GM23338 (cell line): ENCODE measurements around the gene TENT5A. TPM values are rescaled to one million over a fixed set of nuclear protein-coding genes. Genes with fewer than 3 reads are reported as not detected.

ENCODE experiments used
- ATAC-seq: fragments of 200-7000 bp; cut with Tn5 transposase; 3 replicates; pipeline ENCODE4 v1.9.1; 2020
- DNase-seq: peaks from one replicate; pipeline ENCODE4 v3.0.0-alpha.2; 2015; ENCODE audit warnings: low spot score
- H2AFZ ChIP-seq: fragments of 200-600 bp; sonication (generic); 2 replicates; pipeline ENCODE4 v1.8.0; 2016; ENCODE audit warnings: antibody characterized with exemption, mild to moderate bottlenecking, moderate library complexity
- H3F3A ChIP-seq: fragments of 200-600 bp; sonication (generic); replicated peaks from 2 replicates; pipeline ENCODE4 v1.8.0; 2017; ENCODE audit warnings: antibody characterized with exemption, mixed run types, low read depth
- H3K27ac ChIP-seq: fragments of 200-600 bp; sonication (generic); 2 replicates; pipeline ENCODE4 v1.6.1; 2016; ENCODE audit warnings: low read depth
- H3K27me3 ChIP-seq: fragments of 200-600 bp; sonication (generic); 2 replicates; pipeline ENCODE4 v1.8.0; 2016; ENCODE audit warnings: mild to moderate bottlenecking, mixed run types, moderate library complexity; ENCODE audit not compliant: insufficient read depth
- H3K36me3 ChIP-seq: fragments of 200-600 bp; sonication (generic); 2 replicates; pipeline ENCODE4 v1.8.0; 2016; ENCODE audit warnings: mild to moderate bottlenecking; ENCODE audit not compliant: insufficient read depth
- H3K4me1 ChIP-seq: fragments of 200-600 bp; sonication (generic); 2 replicates; pipeline ENCODE4 v1.8.0; 2016; ENCODE audit warnings: mild to moderate bottlenecking, moderate library complexity; ENCODE audit not compliant: insufficient read depth
- H3K4me2 ChIP-seq: fragments of 200-600 bp; sonication (generic); 2 replicates; pipeline ENCODE4 v1.7.1; 2017; ENCODE audit warnings: mixed run types
- H3K4me3 ChIP-seq: fragments of 200-600 bp; sonication (generic); 2 replicates; pipeline ENCODE4 v1.6.1; 2016; ENCODE audit warnings: mixed run types
- H3K79me2 ChIP-seq: fragments of 200-600 bp; sonication (generic); replicated peaks from 2 replicates; pipeline ENCODE4 v1.8.0; 2017; ENCODE audit warnings: mild to moderate bottlenecking; ENCODE audit not compliant: insufficient read depth
- H3K9me2 ChIP-seq: fragments of 200-600 bp; sonication (generic); 2 replicates; pipeline ENCODE4 v1.8.0; 2017; ENCODE audit not compliant: insufficient read depth
- H4K20me1 ChIP-seq: fragments of 200-600 bp; sonication (generic); replicated peaks from 2 replicates; pipeline ENCODE4 v1.8.0; 2017; ENCODE audit warnings: mild to moderate bottlenecking; ENCODE audit not compliant: insufficient read depth
- H3K27ac Mint-ChIP-seq: 2 replicates; pipeline ENCODE4 v1.8.0; 2020; ENCODE audit warnings: inconsistent platforms, mild to moderate bottlenecking, moderate library complexity, mixed read lengths
- H3K27me3 Mint-ChIP-seq: 3 replicates; pipeline ENCODE4 v1.8.0; 2022; ENCODE audit warnings: low read depth, mild to moderate bottlenecking, moderate library complexity, mixed read lengths, inconsistent platforms; ENCODE audit not compliant: insufficient read depth, poor library complexity
- H3K36me3 Mint-ChIP-seq: 3 replicates; pipeline ENCODE4 v1.8.0; 2021; ENCODE audit warnings: low read depth, mild to moderate bottlenecking, inconsistent platforms, moderate library complexity, mixed read lengths
- H3K4me1 Mint-ChIP-seq: 3 replicates; pipeline ENCODE4 v1.8.0; 2020; ENCODE audit warnings: mild to moderate bottlenecking, inconsistent platforms, mixed read lengths
- H3K4me3 Mint-ChIP-seq: 3 replicates; pipeline ENCODE4 v1.8.0; 2021; ENCODE audit warnings: moderate library complexity, mild to moderate bottlenecking, inconsistent platforms, mixed read lengths
- H3K9me3 Mint-ChIP-seq: 3 replicates; pipeline ENCODE4 v1.8.0; 2020; ENCODE audit warnings: moderate library complexity, mild to moderate bottlenecking, inconsistent platforms, mixed read lengths
- CREB1 ChIP-seq: fragments of 250-450 bp; sonication (Bioruptor Pico); IDR thresholded peaks from 2 replicates; pipeline ENCODE4 v1.5.0; 2020; ENCODE audit warnings: low read depth, mild to moderate bottlenecking, moderate library complexity
- CTCF ChIP-seq, 2 experiments: fragments of 200-600 bp in 1 of 2; sonication (generic) in 1 of 2; conservative IDR thresholded peaks; 2 replicates each; pipeline versions ENCODE4 v1.5.1 to v1.6.1; 2016 to 2017; ENCODE audit warnings: antibody characterized with exemption in 2 of 2, low read depth in 2 of 2, mild to moderate bottlenecking in 2 of 2, moderate library complexity in 1 of 2
- ETS1 ChIP-seq: IDR thresholded peaks from 2 replicates; pipeline ENCODE4 v1.6.1; 2016; ENCODE audit warnings: antibody characterized with exemption
- EZH2 ChIP-seq: fragments of 200-600 bp; sonication (generic); IDR thresholded peaks from one replicate; pipeline ENCODE4 v1.8.0; 2017; ENCODE audit warnings: antibody characterized with exemption, mild to moderate bottlenecking, low read depth; ENCODE audit not compliant: unreplicated experiment
- EZH2phosphoT487 ChIP-seq: fragments of 200-600 bp; sonication (generic); IDR thresholded peaks from one replicate; pipeline ENCODE4 v1.8.1; 2018; ENCODE audit warnings: antibody characterized with exemption; ENCODE audit not compliant: unreplicated experiment
- JUNB ChIP-seq: IDR thresholded peaks from one replicate; pipeline ENCODE4 v1.6.1; 2016; ENCODE audit warnings: antibody characterized with exemption; ENCODE audit not compliant: unreplicated experiment
- NANOG ChIP-seq: IDR thresholded peaks from 2 replicates; pipeline ENCODE4 v1.6.1; 2016; ENCODE audit warnings: antibody characterized with exemption, borderline replicate concordance
- POLR2AphosphoS5 ChIP-seq: IDR thresholded peaks from 2 replicates; pipeline ENCODE4 v1.6.1; 2016; ENCODE audit warnings: antibody characterized with exemption, low read depth
- REST ChIP-seq: IDR thresholded peaks from one replicate; pipeline ENCODE4 v1.6.1; 2018; ENCODE audit warnings: antibody characterized with exemption; ENCODE audit not compliant: unreplicated experiment
- STAT1 ChIP-seq: IDR thresholded peaks from one replicate; pipeline ENCODE4 v1.6.1; 2016; ENCODE audit warnings: antibody characterized with exemption; ENCODE audit not compliant: unreplicated experiment
- ZNF114 ChIP-seq: fragments of 250-450 bp; sonication (Bioruptor Pico); IDR thresholded peaks from 2 replicates; pipeline ENCODE4 v1.5.0; 2020; ENCODE audit warnings: mild to moderate bottlenecking, moderate library complexity
- ZNF331 ChIP-seq: fragments of 250-450 bp; sonication (Bioruptor Pico); IDR thresholded peaks from 2 replicates; pipeline ENCODE4 v1.5.0; 2020; ENCODE audit warnings: low read depth, mild to moderate bottlenecking, moderate library complexity
- ZNF462 ChIP-seq: fragments of 250-450 bp; sonication (Bioruptor Pico); IDR thresholded peaks from 2 replicates; pipeline ENCODE4 v1.5.0; 2020; ENCODE audit warnings: mild to moderate bottlenecking, moderate library complexity
- polyA plus RNA-seq: library from polyadenylated mRNA; unstranded; fragments of >200 nt; fragmentation: Nextera tagmentation; extraction: Ambion mirVana; gene quantifications from 2 replicates; pipeline ENCODE4 v1.2.1, GENCODE V29; 2016
- total RNA-seq: library from RNA; depleted of rRNA; stranded (reverse); fragments of >200 nt; shearing (Covaris generic); gene quantifications from 2 replicates; pipeline ENCODE4 v1.2.3, GENCODE V29; 2014

The TENT5A gene
- total and polyA plus RNA-seq, 2 experiments from 2014 or later: 3.8 to 4.7 TPM

- Histone ChIP-seq H2AFZ (no peak overlapping the region; the same call in 1 of the 2 replicates), H3K9me2 (peaks cover 10% of the 10 kb centered on the region; the same call in 1 of the 2 replicates), H3F3A (no peaks in the 10 kb centered on the region), H3K79me2 (no peaks in the 10 kb centered on the region), H3K4me3 (no peak overlapping the region), H3K27ac (no peak overlapping the region), H3K4me1 (peaks cover 11% of the 10 kb centered on the region), H4K20me1 (no peaks in the 10 kb centered on the region), H3K27me3 (no peaks in the 10 kb centered on the region), H3K4me2 (no peak overlapping the region), H3K36me3 (no peaks in the 10 kb centered on the region)
- peaks cover 8% of the 10 kb centered on the region; the same call in 2 of the 3 replicates for H3K4me1 Mint-ChIP-seq
- H3K36me3 Mint-ChIP-seq: no peaks in the 10 kb centered on the region
- TF ChIP-seq STAT1 (no peak), POLR2AphosphoS5 (no peak), ZNF462 (CRISPR knock-in tag) (no peak), ZNF114 (CRISPR knock-in tag) (no peak), REST (no peak), CREB1 (CRISPR knock-in tag) (no peak), EZH2phosphoT487 (no peak), EZH2 (no peak), CTCF (conservative IDR thresholded peaks at IDR 0.05; ENCODE audit: low read depth in 2 of 2) (no peak), JUNB (no peak), NANOG (no peak), ETS1 (no peak), ZNF331 (no peak)
- no peaks in the 10 kb centered on the region for H3K9me3 Mint-ChIP-seq
- no peaks in the 10 kb centered on the region for H3K27me3 Mint-ChIP-seq
- no peak for DNase-seq
- no peak overlapping the region for H3K27ac Mint-ChIP-seq
- no peak for ATAC-seq
- no peak overlapping the region for H3K4me3 Mint-ChIP-seq
Observed at GRCh38 chr6:81772741-81773140, 20.3 kb upstream of the TENT5A start.
